AG09309 (cell line): ENCODE data around the gene LY86.
"Not testable (repeated sequence)": the region's sequence is repeated elsewhere in the genome, so short reads cannot be mapped to it uniquely, and the experiment has no call there.

Source experiments
- DNase-seq: peaks from one replicate; pipeline ENCODE4 v3.0.0-alpha.2; 2010; ENCODE audit warnings: low read depth
- H3K4me3 ChIP-seq: 2 replicates; pipeline ENCODE4 v1.5.1; 2011; ENCODE audit warnings: mild to moderate bottlenecking, low read depth, low read length, moderate library complexity; ENCODE audit not compliant: control insufficient read depth
- TF ChIP-seq, protein P1 (sequence below): IDR thresholded peaks from 2 replicates; pipeline ENCODE4 v1.5.1; 2011; ENCODE audit warnings: mild to moderate bottlenecking, low read depth, low read length, inconsistent platforms; ENCODE audit not compliant: insufficient read depth, control insufficient read depth; ENCODE audit errors: missing control alignments

The LY86 gene

DNA sequence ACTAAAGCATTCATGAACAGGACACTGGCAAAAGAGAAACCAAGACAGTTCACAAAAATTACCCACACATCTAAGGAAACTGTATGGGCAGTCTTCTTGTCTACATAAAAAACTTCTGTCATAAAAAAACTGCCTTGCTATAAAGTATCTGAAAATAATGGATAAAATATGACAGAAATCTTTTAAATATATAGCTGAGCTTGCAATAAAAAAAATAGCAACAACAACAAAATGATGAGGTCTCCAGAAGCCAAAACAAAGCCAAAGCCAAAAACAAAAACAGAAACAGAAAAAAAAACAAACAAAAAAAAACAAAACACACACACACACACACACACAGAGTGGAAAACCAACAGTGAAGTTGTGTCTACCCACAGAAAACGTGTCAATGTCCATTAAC, 14.8 kb downstream of the LY86 start:
- no peak for DNase-seq
- no peak overlapping the region for H3K4me3 ChIP-seq
- TF ChIP-seq, protein P1, sequence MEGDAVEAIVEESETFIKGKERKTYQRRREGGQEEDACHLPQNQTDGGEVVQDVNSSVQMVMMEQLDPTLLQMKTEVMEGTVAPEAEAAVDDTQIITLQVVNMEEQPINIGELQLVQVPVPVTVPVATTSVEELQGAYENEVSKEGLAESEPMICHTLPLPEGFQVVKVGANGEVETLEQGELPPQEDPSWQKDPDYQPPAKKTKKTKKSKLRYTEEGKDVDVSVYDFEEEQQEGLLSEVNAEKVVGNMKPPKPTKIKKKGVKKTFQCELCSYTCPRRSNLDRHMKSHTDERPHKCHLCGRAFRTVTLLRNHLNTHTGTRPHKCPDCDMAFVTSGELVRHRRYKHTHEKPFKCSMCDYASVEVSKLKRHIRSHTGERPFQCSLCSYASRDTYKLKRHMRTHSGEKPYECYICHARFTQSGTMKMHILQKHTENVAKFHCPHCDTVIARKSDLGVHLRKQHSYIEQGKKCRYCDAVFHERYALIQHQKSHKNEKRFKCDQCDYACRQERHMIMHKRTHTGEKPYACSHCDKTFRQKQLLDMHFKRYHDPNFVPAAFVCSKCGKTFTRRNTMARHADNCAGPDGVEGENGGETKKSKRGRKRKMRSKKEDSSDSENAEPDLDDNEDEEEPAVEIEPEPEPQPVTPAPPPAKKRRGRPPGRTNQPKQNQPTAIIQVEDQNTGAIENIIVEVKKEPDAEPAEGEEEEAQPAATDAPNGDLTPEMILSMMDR: no peak

DNA sequence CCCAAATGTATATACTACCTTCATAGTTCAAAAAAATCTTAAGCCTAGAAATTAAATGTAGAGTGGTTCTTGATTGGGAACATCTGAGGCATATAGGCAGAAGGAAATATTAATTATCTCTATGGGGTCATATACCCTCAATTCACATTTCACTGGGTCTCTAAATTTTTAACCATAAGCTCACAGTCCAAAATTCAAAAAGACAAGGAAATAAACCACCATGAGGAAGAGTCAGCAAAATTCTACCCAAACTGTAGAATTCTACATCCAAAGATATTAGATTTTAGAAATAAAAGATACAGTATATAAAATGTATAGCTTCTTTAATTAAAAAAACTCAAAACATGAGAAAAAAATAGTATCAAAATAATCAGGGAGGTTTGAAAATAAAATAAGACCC, 15.5 kb downstream of the LY86 start:
- H3K4me3 ChIP-seq: no peak overlapping the region
- no peak for DNase-seq
- TF ChIP-seq, protein P1: no peak

DNA sequence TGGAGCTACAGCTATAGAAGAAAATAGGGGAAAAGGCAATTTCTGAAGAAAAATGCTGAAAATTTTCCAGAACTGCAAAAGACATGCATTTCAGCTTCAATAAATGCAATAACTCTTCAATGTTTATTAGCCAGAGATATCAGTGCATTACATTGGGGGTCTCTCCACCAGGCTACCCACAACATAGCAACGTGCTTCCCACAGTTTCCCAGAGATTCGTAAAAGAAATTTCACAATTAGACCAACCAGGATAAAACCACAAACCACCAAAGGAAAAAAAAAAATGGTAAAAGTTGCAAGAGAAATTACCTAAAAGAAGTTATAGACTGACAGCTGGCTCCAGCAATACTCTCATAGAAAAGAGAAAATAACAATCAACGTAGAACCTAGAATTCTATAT, 16.0 kb downstream of the LY86 start:
- TF ChIP-seq, protein P1: no peak
- no peak overlapping the region for H3K4me3 ChIP-seq
- no peak for DNase-seq

GRCh38 chr6:6605873-6606272, 17.4 kb downstream of the LY86 start:
- TF ChIP-seq, protein P1: no peak
- DNase-seq: no peak
- no peak overlapping the region for H3K4me3 ChIP-seq

DNA sequence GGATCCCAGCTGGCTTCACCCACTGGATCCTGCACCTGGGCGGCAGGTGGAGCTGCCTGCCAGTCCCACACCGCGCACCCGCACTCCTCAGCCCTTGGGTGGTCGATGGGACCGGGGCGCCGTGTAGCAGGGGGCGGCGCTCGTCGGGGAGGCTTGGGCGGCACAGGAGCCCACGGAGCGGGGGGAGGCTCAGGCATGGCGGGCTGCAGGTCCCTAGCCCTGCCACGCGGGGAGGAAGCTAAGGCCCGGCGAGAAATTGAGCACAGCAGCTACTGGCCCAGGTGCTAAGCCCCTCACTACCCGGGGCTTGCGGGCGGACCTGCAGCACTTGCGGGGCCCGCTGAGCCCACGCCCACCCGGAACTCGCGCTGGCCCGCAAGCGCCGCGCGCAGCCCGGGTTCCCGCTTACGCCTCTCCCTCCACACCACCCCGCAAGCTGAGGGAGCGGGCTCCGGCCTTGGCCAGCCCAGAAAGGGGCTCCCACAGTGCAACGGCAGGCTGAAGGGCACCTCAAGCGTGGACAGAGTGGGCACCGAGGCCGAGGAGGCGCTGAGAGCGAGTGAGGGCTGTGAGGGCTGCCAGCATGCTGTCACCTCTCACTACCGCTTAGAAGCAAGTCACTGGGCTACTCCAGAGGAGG, 18.0 kb downstream of the LY86 start:
- not testable (repeated sequence) for H3K4me3 ChIP-seq, DNase-seq

DNA sequence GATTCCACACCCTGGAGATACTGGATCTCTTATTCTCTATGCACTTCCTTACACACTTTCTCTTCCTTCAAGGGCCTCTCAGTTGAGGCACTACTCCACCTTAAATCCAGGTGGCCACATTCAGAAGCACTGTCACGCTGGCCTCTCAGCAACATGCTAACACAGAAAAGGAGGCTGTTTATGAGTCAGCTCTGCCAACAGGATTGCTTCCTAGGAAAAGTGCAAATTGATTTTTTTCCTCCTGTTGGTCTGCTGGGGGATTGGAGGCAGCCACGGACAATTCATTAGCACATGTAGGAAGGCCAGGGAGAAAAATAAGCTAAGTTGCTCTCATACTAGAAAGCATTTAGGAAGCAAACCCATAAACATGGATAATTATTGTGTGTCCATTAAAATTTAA, 20.9 kb downstream of the LY86 start:
- DNase-seq: no peak
- TF ChIP-seq, protein P1: no peak
- no peak overlapping the region for H3K4me3 ChIP-seq

- no peak for DNase-seq
These were observed 21.6 kb downstream of the LY86 start for GRCh38 chr6:6610031-6610591.

More at GRCh38 chr6:6610031-6610591, 21.6 kb downstream of the LY86 start:
- TF ChIP-seq, protein P1: no peak
- H3K4me3 ChIP-seq: no peak overlapping the region
